BE2C (cell line): Measurements from ENCODE around the gene PAEP. TPM values are rescaled to one million over a fixed set of nuclear protein-coding genes. Genes with fewer than 3 reads are reported as not detected.
"Not testable (repeated sequence)": the region's sequence is repeated elsewhere in the genome, so short reads cannot be mapped to it uniquely, and the experiment has no call there.

Experiments used
- DNase-seq: peaks from one replicate; pipeline ENCODE4 v3.0.0-alpha.2; 2020
- H3K27me3 ChIP-seq: fragments of 250-450 bp; sonication (Bioruptor Pico); 2 replicates; pipeline ENCODE4 v1.5.1; 2020; ENCODE audit warnings: mild to moderate bottlenecking
- H3K36me3 ChIP-seq: fragments of 250-450 bp; sonication (Bioruptor Pico); 2 replicates; pipeline ENCODE4 v1.5.1; 2020; ENCODE audit warnings: mild to moderate bottlenecking
- H3K4me1 ChIP-seq: fragments of 250-450 bp; sonication (Bioruptor Pico); 2 replicates; pipeline ENCODE4 v1.5.1; 2020
- H3K4me3 ChIP-seq: 2 replicates; pipeline ENCODE4 v1.5.1; 2011; ENCODE audit warnings: low read depth, low read length
- H3K9me3 ChIP-seq: fragments of 250-450 bp; sonication (Bioruptor Pico); 2 replicates; pipeline ENCODE4 v1.5.1; 2020
- CTCF ChIP-seq: IDR thresholded peaks from 2 replicates; pipeline ENCODE4 v1.5.1; 2012; ENCODE audit warnings: mild to moderate bottlenecking, low read depth, low read length
- polyA plus RNA-seq: library from polyadenylated mRNA; unstranded; fragments of >200 nt; gene quantifications from one replicate; pipeline ENCODE4 v1.2.1, GENCODE V29; 2012; ENCODE audit warnings: low read depth, missing spikeins; ENCODE audit not compliant: insufficient read length, insufficient read depth

PAEP gene
- polyA plus RNA-seq, result not detected

GRCh38 chr9:135561391-135562234, at the start of gene PAEP:
PAEP (plus strand) TSS chr9:135561756.
- no peaks in the 10 kb centered on the region; the same call in 1 of the 2 replicates for H3K9me3 ChIP-seq
- H3K36me3 ChIP-seq, result no peaks in the 10 kb centered on the region
- H3K27me3 ChIP-seq, result no peaks in the 10 kb centered on the region
- no peak within 1 kb of the TSS for H3K4me3 ChIP-seq
- TF ChIP-seq CTCF, result no peak
- no peaks in the 10 kb centered on the region for H3K4me1 ChIP-seq
- no peak for DNase-seq

GRCh38 chr9:135512241-135512603, 49.3 kb upstream of the PAEP start:
- Histone ChIP-seq H3K36me3 (no peaks in the 10 kb centered on the region), H3K4me1 (no peaks in the 10 kb centered on the region), H3K27me3 (no peaks in the 10 kb centered on the region), H3K4me3 (no peak overlapping the region), H3K9me3 (no peaks in the 10 kb centered on the region)
- DNase-seq, result no peak
- no peak for TF ChIP-seq CTCF

GRCh38 chr9:135512904-135513303, 48.7 kb upstream of the PAEP start:
- no peaks in the 10 kb centered on the region for H3K4me1 ChIP-seq
- TF ChIP-seq CTCF, result no peak
- DNase-seq, result no peak

GRCh38 chr9:135513351-135513846, 48.2 kb upstream of the PAEP start:
- Histone ChIP-seq H3K4me3 (no peak overlapping the region), H3K9me3 (no peaks in the 10 kb centered on the region), H3K36me3 (no peaks in the 10 kb centered on the region), H3K27me3 (no peaks in the 10 kb centered on the region), H3K4me1 (no peaks in the 10 kb centered on the region)
- DNase-seq, result no peak
- no peak for TF ChIP-seq CTCF

More at GRCh38 chr9:135512904-135513303, 48.7 kb upstream of the PAEP start:
- no peaks in the 10 kb centered on the region for H3K36me3 ChIP-seq
- no peak overlapping the region for H3K4me3 ChIP-seq
- no peaks in the 10 kb centered on the region for H3K9me3 ChIP-seq
- no peaks in the 10 kb centered on the region for H3K27me3 ChIP-seq

- not testable (repeated sequence) for DNase-seq, H3K4me3 ChIP-seq, H3K9me3 ChIP-seq, H3K36me3 ChIP-seq, H3K4me1 ChIP-seq, H3K27me3 ChIP-seq
These were observed 47.6 kb upstream of the PAEP start for GRCh38 chr9:135513906-135514305.

- no peak for DNase-seq
- Histone ChIP-seq H3K4me3 (no peak overlapping the region), H3K36me3 (no peaks in the 10 kb centered on the region), H3K4me1 (no peaks in the 10 kb centered on the region), H3K9me3 (no peaks in the 10 kb centered on the region), H3K27me3 (no peaks in the 10 kb centered on the region)
- TF ChIP-seq CTCF, result no peak
These were observed 47.0 kb upstream of the PAEP start for GRCh38 chr9:135514342-135515082.
